ENCODE results near the gene CDC20B. TPM values are rescaled to one million over a fixed set of nuclear protein-coding genes. Genes with fewer than 3 reads are reported as not detected.

The CDC20B gene
- total and polyA plus RNA-seq, 2 of the 8 experiments (the other 6 are each of a cell fraction or from before 2014, with no cell fraction given): 0.06 TPM; not detected in 1

DNA sequence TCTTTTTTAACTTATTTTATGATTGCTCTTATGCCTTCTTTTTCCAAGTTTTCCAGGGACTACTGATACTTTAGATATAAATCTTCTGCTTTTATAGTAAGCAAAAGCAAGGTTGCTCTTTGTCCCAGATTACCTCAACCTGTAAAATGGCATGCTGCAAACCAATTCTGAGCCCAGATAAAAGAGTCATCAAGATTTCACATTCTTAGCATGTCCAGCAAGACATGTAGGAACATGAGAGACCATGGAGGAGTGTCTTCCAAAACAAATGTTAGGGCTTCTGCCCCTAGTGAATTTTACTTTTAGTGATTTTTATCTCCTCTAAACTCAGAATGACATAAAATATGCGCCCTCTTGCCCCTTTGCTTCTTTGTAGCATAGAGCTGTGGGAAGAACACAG, 7.0 kb upstream of the CDC20B start:
- H4K20me1 ChIP-seq (replicated peaks in 1 of 2; ENCODE audit: control insufficient read depth in 1 of 2, insufficient read depth in 2 of 2, low read length in 2 of 2): no peaks in the 10 kb centered on the region
- H3K56ac ChIP-seq (replicated peaks; ENCODE audit: insufficient read length, low read depth, low read length): no peak overlapping the region
- H4K5ac ChIP-seq (ENCODE audit: insufficient read length, low read depth, low read length): no peak overlapping the region
- no peak for TF ChIP-seq POLR2AphosphoS5 (IDR thresholded peaks at IDR 0.05; ENCODE audit: low read depth, low read length)
- no peak for TF ChIP-seq TEAD4 (IDR thresholded peaks at IDR 0.05; ENCODE audit: low read depth, low read length)
- TF ChIP-seq RAD21 (IDR thresholded peaks at IDR 0.05 in 1 of 2, conservative IDR thresholded peaks at IDR 0.05 in 1 of 2; ENCODE audit: low read depth in 2 of 2, low read length in 2 of 2): no peak
- no peak for TF ChIP-seq EZH2 (IDR thresholded peaks at IDR 0.05; ENCODE audit: low read depth, low read length, severe bottlenecking)
- no peak for TF ChIP-seq BCL11A (IDR thresholded peaks at IDR 0.05; ENCODE audit: low read depth in 2 of 2, low read length in 2 of 2)
- TF ChIP-seq FOSL1 (IDR thresholded peaks at IDR 0.05; ENCODE audit: insufficient read depth, low read depth, low read length): no peak
- no peak for TF ChIP-seq RXRA (IDR thresholded peaks at IDR 0.05; ENCODE audit: insufficient read depth, low read depth, low read length)
- no peak for TF ChIP-seq TAF7 (optimal IDR thresholded peaks at IDR 0.05; ENCODE audit: borderline replicate concordance, low read depth, low read length)
- no peaks in the 10 kb centered on the region for H3K79me2 ChIP-seq (ENCODE audit: control insufficient read depth in 1 of 2, insufficient read depth in 2 of 2, low read length in 2 of 2)
- H3K79me1 ChIP-seq (ENCODE audit: low read depth, low read length): no peaks in the 10 kb centered on the region
- WGBS, 2 experiments (ENCODE audit: extremely low coverage in 1 of 2, insufficient coverage in 1 of 2, insufficient read length in 1 of 2, insufficient replicate concordance in 2 of 2, low coverage in 1 of 2, low lambda C conversion rate in 2 of 2, missing lambda C conversion rate in 1 of 2): 63% methylated on average over 1 of the region's 1 CpG; no CpG with 5 or more reads in 1 of the 2 experiments
- H4K91ac ChIP-seq (replicated peaks; ENCODE audit: insufficient read length, low read length): no peak overlapping the region
- H3K4ac ChIP-seq (replicated peaks; ENCODE audit: insufficient read length, low read depth, low read length): no peak overlapping the region
- no peak overlapping the region for H3K4me2 ChIP-seq (ENCODE audit: insufficient read depth in 1 of 2, low read depth in 2 of 2, low read length in 2 of 2)
- no peak overlapping the region for H2BK12ac ChIP-seq (ENCODE audit: low read depth, low read length)
- H3K27me3 ChIP-seq (replicated peaks in 1 of 4; ENCODE audit: control insufficient read depth in 3 of 4, extremely low read depth in 1 of 4, insufficient read depth in 3 of 4, low read length in 3 of 4): peaks cover 16 to 43% (median 32%) of the 10 kb centered on the region in 4 experiments
- ChIA-PET POLR2A (ENCODE audit: partially characterized antibody) (interaction anchor here (1.5 kb wide), 1 partner anchor 48 kb away, joined by 4 read pairs; no protein-coding TSS in a partner anchor), CTCF (ENCODE audit: partially characterized antibody) (interaction anchor here (0.6 to 1.5 kb wide), 2 partner anchors 8 to 1699 kb away, joined by 3 read pairs; no protein-coding TSS in a partner anchor)
- H3K23ac ChIP-seq (ENCODE audit: insufficient read length): no peak overlapping the region
- no peak overlapping the region for H2BK5ac ChIP-seq (ENCODE audit: low read depth, low read length)
- no peak overlapping the region for H2AFZ ChIP-seq (ENCODE audit: low read length)
- no peak overlapping the region for H2BK120ac ChIP-seq (replicated peaks; ENCODE audit: low read depth, low read length)
- H3K27ac ChIP-seq (ENCODE audit: low read depth, low read length): no peak overlapping the region
- no peak for DNase-seq (ENCODE audit: low read depth in 1 of 2, low spot score in 2 of 2)
- no peaks in the 10 kb centered on the region for H3K36me3 ChIP-seq (ENCODE audit: control insufficient read depth in 2 of 4, insufficient read depth in 4 of 4, low read length in 3 of 4)
- H2BK15ac ChIP-seq (ENCODE audit: low read length): no peak overlapping the region
- H3K4me1 ChIP-seq (replicated peaks in 1 of 4; ENCODE audit: control insufficient read depth in 3 of 4, insufficient read depth in 4 of 4, low read length in 3 of 4): peaks cover 0 to 4% (median 0%) of the 10 kb centered on the region in 4 experiments; a peak in 2 of 7 replicates
- no peak overlapping the region for H2AK5ac ChIP-seq (ENCODE audit: low read depth, low read length)
- no peak overlapping the region for H3K4me3 ChIP-seq (ENCODE audit: extremely low read depth in 1 of 4, insufficient read depth in 2 of 4, low read depth in 3 of 4, low read length in 4 of 4)
- H2BK20ac ChIP-seq (ENCODE audit: low read length): no peak overlapping the region
- no peaks in the 10 kb centered on the region for H3K9me3 ChIP-seq (ENCODE audit: insufficient read depth in 2 of 2, low read depth in 1 of 2, low read length in 1 of 2)
- no peak overlapping the region for H3K18ac ChIP-seq (ENCODE audit: extremely low read depth, low read length)
- H4K8ac ChIP-seq (ENCODE audit: extremely low read depth, insufficient read depth, low read length): no peak overlapping the region
- peaks cover 6% of the 10 kb centered on the region for H3K23me2 ChIP-seq (ENCODE audit: low read depth, low read length)
- no peak overlapping the region for H3K9ac ChIP-seq (replicated peaks in 1 of 4; ENCODE audit: extremely low read depth in 1 of 4, low read depth in 3 of 4, low read length in 3 of 4)
- no peak for FAIRE-seq
- no peak overlapping the region for H3K14ac ChIP-seq (ENCODE audit: insufficient read length)

Measured in H1 (cell line).